ENCODE results near the gene UVRAG.

DNA sequence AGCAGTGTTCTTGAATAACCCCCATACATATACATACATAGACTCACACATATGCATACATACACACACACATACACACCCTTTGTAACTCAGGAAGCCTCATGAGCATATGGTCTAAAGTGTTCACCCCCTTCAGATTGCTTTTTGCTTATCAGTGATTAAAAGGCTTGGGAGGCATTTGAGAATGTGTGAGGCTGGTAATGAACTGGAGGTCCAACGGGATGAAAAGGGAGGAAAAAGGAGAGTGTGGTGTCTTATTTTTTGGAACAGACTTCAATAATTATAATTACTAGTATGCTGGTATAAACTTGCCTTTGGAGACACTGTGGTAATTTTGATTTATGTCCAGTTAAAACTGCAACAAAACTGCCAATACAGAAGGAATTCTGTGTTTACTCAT lies 124.5 kb downstream of the UVRAG start:
- TF ChIP-seq POLR2A (IDR thresholded peaks at IDR 0.05): no peak
- TF ChIP-seq, protein P1, sequence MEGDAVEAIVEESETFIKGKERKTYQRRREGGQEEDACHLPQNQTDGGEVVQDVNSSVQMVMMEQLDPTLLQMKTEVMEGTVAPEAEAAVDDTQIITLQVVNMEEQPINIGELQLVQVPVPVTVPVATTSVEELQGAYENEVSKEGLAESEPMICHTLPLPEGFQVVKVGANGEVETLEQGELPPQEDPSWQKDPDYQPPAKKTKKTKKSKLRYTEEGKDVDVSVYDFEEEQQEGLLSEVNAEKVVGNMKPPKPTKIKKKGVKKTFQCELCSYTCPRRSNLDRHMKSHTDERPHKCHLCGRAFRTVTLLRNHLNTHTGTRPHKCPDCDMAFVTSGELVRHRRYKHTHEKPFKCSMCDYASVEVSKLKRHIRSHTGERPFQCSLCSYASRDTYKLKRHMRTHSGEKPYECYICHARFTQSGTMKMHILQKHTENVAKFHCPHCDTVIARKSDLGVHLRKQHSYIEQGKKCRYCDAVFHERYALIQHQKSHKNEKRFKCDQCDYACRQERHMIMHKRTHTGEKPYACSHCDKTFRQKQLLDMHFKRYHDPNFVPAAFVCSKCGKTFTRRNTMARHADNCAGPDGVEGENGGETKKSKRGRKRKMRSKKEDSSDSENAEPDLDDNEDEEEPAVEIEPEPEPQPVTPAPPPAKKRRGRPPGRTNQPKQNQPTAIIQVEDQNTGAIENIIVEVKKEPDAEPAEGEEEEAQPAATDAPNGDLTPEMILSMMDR (IDR thresholded peaks at IDR 0.05): no peak
- no peak for TF ChIP-seq POLR2AphosphoS5 (IDR thresholded peaks at IDR 0.05)
